Liver (tissue), 3 donors: ENCODE measurements around the gene GMPR.

Experiments
- CTCF ChIP-seq: fragments of 150-350 bp; IDR thresholded peaks from 2 replicates; pipeline ENCODE4 v1.5.1; 2017; ENCODE audit warnings: improper control_type of control experiment, low read depth, low read length; ENCODE audit not compliant: missing input control
- SP1 ChIP-seq: IDR thresholded peaks from 2 replicates; pipeline ENCODE4 v1.6.1; 2018; ENCODE audit warnings: antibody characterized with exemption, mild to moderate bottlenecking
- TF ChIP-seq, protein P1 (sequence below): IDR thresholded peaks from 2 replicates; pipeline ENCODE4 v1.6.1; 2016; ENCODE audit warnings: antibody characterized with exemption
- donor health status: healthy.
- donor health status: healthy.

- TF ChIP-seq CTCF (no peak), SP1 (no peak)
- TF ChIP-seq, protein P1, sequence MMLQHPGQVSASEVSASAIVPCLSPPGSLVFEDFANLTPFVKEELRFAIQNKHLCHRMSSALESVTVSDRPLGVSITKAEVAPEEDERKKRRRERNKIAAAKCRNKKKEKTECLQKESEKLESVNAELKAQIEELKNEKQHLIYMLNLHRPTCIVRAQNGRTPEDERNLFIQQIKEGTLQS, result no peak
Observed at GRCh38 chr6:16227048-16227562, 11.3 kb upstream of the GMPR start.
